Suppressor macrophage treated with lipopolysaccharide for 4 hours (primary cell): Measurements from ENCODE around the gene RAB19.
A peak's percentile ranks its signal among the peaks of the same experiment; 100 is the strongest.

ENCODE experiments used
- DNase-seq: peaks from one replicate; pipeline ENCODE4 v3.0.0-alpha.2; 2020

Gene RAB19

GRCh38 chr7:140454657-140455015 lies 50.8 kb downstream of the RAB19 start:
- no peak for DNase-seq

DNA sequence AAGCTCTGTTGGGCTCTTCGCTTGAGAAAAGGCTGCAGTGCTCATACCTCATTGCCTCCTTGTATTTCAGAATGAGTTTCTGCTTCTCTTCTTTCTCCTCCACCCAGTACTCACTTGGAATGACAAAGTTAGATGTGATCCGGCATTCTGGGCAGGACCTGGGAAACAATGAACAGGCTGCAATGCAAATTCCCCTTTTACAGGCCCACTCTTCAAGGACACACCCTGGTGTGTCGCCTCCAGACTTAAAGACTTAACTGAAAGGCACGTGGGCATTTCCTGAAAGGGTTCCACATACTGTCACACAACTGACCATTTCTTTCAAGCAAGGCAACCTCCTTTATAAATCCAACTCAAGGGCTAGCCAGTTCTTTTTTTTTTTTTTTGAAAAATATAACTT lies 51.9 kb downstream of the RAB19 start:
- DNase-seq = no peak

DNA sequence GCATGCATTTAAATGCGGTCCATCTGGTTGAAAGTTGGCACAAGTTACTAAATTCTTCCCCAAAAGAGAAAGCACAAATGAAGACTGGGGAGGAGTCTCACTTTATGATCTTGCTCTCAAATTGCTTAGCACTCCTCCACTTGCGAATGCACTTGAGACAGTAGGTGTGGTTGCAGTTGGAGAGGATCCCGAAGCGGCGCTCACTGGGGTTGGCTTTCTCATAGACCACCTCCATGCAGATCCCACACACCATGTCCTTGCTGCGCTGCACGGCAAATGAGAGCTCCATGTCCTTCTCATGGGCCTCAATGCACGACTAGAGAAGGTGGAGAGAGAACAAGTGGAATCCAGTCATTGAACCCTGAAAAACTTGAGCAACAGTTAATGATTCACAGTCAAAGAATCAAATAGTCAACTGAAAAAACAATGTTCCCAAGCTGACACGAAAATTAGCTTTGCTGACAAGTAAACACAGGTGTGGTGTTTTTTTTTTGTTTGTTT lies 52.7 kb downstream of the RAB19 start:
- DNase-seq = no peak

- no peak for DNase-seq
Measured at GRCh38 chr7:140458201-140458600, 54.3 kb downstream of the RAB19 start.

- DNase-seq = no peak
Measured at GRCh38 chr7:140458916-140459315, 55.1 kb downstream of the RAB19 start.

GRCh38 chr7:140463111-140463510 lies 59.3 kb downstream of the RAB19 start:
- peak; percentile 56 for DNase-seq

DNA sequence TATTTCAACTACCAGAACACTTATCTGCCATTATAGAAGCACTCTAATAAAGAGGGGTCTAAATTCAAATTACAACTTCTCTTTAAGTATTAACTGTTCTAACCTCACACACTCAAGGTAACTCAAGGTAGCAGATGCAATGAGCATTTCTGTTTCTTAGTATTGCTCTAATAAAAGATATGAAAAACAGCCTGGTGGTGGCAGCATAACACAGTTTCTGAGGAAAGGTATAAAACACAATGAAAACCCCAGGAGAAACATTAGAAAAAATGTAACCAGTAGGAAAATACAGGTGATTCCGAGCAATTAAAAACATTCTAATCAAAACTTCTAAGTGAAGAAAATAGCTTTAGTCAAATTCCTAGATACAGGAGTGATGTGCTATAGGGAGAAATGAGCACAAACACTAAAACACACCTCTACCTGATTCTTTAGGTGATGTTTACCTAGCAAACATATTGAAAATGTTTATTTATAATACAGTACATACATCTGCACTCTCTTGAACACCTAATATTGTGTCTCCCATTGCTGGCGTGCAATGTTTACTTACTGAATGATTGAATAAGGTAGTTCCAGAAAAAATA lies 72.0 kb downstream of the RAB19 start:
- DNase-seq = peak; percentile 56

- no peak for DNase-seq
Measured at GRCh38 chr7:140476698-140477261, 72.9 kb downstream of the RAB19 start.
